Left lung (tissue), 10 donors: ENCODE results near the gene IGSF10. TPM values are rescaled to one million over a fixed set of nuclear protein-coding genes. Genes with fewer than 3 reads are reported as not detected.
A peak's percentile ranks its signal among the peaks of the same experiment; 100 is the strongest.

Experiments
- ATAC-seq: fragments of 200-7000 bp; cut with Tn5 transposase; one replicate; pipeline ENCODE4 v1.9.1; 2020; ENCODE audit warnings: moderate library complexity
- DNase-seq, 4 donors: peaks; one replicate each; pipeline ENCODE4 v3.0.0-alpha.2; 2013 to 2020
- H3K27ac ChIP-seq, 2 donors: fragments of 200-600 bp; sonication (generic) in 1 of 2; one replicate each; pipeline versions ENCODE4 v1.5.0 to v1.8.0; 2020 to 2021
- H3K27me3 ChIP-seq, 2 donors: fragments of 200-600 bp; sonication (generic) in 1 of 2; one replicate each; pipeline versions ENCODE4 v1.5.0 to v1.8.0; 2020 to 2021
- H3K36me3 ChIP-seq, 2 donors: fragments of 200-600 bp; sonication (generic) in 1 of 2; one replicate each; pipeline versions ENCODE4 v1.5.0 to v1.8.0; 2020 to 2021
- H3K4me1 ChIP-seq, 2 donors: fragments of 200-600 bp; one replicate each; pipeline ENCODE4 v1.8.0; 2021
- H3K4me3 ChIP-seq, 2 donors: fragments of 200-600 bp; sonication (generic) in 1 of 2; one replicate each; pipeline versions ENCODE4 v1.5.0 to v1.8.0; 2020 to 2021; ENCODE audit warnings: mild to moderate bottlenecking in 1 of 2
- H3K9me3 ChIP-seq, 2 donors: fragments of 200-600 bp; sonication (generic) in 1 of 2; one replicate each; pipeline versions ENCODE4 v1.5.0 to v1.8.0; 2020 to 2021
- intact Hi-C, 2 donors: fragments of 100-400 bp; cut with DNase I; formaldehyde crosslinking; loops; one replicate each; pipeline versions ENCODE4 v1.11.2 to v1.14.2; 2022
- polyA plus RNA-seq, 6 donors: library from polyadenylated mRNA; unstranded; fragments of 120-200 nt; gene quantifications; one replicate each; pipeline ENCODE4 v1.2.1, GENCODE V29; 2013; ENCODE audit not compliant: insufficient read length in 6 of 6
- total RNA-seq, 2 donors: library from RNA; stranded (reverse); fragmentation: NEBNext Ultra II Directional; extraction: Animal tissue kit (Norgen Biotek cat#: 25700); gene quantifications; one replicate each; pipeline ENCODE4 v1.2.1, GENCODE V29; 2021
- TF ChIP-seq, protein P1 (sequence below), 2 donors: fragments of 200-600 bp; sonication (generic) in 1 of 2; IDR thresholded peaks; one replicate each; pipeline versions ENCODE4 v1.5.0 to v1.8.0; 2021; ENCODE audit warnings: antibody characterized with exemption in 2 of 2
- donor health status: DM: no; HTN: yes; CAD: no.
- donor health status: DM: no; HTN: no; CAD: no.

The IGSF10 gene
- total and polyA plus RNA-seq, 8 donors: 7.2 to 40.7 (median 29.4) TPM

- Histone ChIP-seq H3K36me3 (no peaks in the 10 kb centered on the region), H3K27me3 (no peaks in the 10 kb centered on the region), H3K4me3 (no peak overlapping the region), H3K9me3 (no peaks in the 10 kb centered on the region), H3K27ac (no peak overlapping the region), H3K4me1 (no peaks in the 10 kb centered on the region)
- intact Hi-C loops: no loop called here
- DNase-seq (peak in 1 of 4 donors; percentile 61), ATAC-seq (no peak)
- TF ChIP-seq, protein P1, sequence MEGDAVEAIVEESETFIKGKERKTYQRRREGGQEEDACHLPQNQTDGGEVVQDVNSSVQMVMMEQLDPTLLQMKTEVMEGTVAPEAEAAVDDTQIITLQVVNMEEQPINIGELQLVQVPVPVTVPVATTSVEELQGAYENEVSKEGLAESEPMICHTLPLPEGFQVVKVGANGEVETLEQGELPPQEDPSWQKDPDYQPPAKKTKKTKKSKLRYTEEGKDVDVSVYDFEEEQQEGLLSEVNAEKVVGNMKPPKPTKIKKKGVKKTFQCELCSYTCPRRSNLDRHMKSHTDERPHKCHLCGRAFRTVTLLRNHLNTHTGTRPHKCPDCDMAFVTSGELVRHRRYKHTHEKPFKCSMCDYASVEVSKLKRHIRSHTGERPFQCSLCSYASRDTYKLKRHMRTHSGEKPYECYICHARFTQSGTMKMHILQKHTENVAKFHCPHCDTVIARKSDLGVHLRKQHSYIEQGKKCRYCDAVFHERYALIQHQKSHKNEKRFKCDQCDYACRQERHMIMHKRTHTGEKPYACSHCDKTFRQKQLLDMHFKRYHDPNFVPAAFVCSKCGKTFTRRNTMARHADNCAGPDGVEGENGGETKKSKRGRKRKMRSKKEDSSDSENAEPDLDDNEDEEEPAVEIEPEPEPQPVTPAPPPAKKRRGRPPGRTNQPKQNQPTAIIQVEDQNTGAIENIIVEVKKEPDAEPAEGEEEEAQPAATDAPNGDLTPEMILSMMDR (IDR thresholded peaks at IDR 0.05): no peak
Measured at GRCh38 chr3:151412989-151413388, 47.9 kb downstream of the IGSF10 start.

Other genes starting within 250 kb of the IGSF10 start
- gene P2RY14, start 182.5 kb downstream of the IGSF10 start, total RNA-seq: 1 to 10 TPM; 2.4 to 3.6 TPM
- 1 to 10 TPM; 4.1 to 6.4 (median 4.9) TPM for gene P2RY14, start 182.5 kb downstream of the IGSF10 start, polyA plus RNA-seq
- gene GPR87, start 144.2 kb downstream of the IGSF10 start, total RNA-seq: under 1 TPM; 0.52 to 0.85 TPM
- gene GPR87, start 144.2 kb downstream of the IGSF10 start, polyA plus RNA-seq: not detected
- gene P2RY13, start 131.5 kb downstream of the IGSF10 start, total RNA-seq: 10 to 100 TPM in 1 of 2 donors, 1 to 10 TPM in 1; 2.2 to 16.4 TPM
- 1 to 10 TPM in 5 of 6 donors, under 1 TPM in 1; 0.83 to 1.7 (median 1.4) TPM for gene P2RY13, start 131.5 kb downstream of the IGSF10 start, polyA plus RNA-seq
- 1 to 10 TPM; 3.8 to 4.0 TPM for gene P2RY12, start 76.3 kb downstream of the IGSF10 start, total RNA-seq
- gene P2RY12, start 76.3 kb downstream of the IGSF10 start, polyA plus RNA-seq: 1 to 10 TPM in 4 of 6 donors, under 1 TPM in 2; 0.58 to 2.1 (median 1.2) TPM